Stimulated activated CD4-positive, alpha-beta T cell treated with anti-CD3 and anti-CD28 coated beads, Interleukin-15, amount 100 ng/mL, for 1 hour (primary cell): ENCODE measurements around the gene GTPBP6.
"Not testable (repeated sequence)": the region's sequence is repeated elsewhere in the genome, so short reads cannot be mapped to it uniquely, and the experiment has no call there.

Source experiments
- DNase-seq, 2 donors: peaks; one replicate each; pipeline ENCODE4 v3.0.0-alpha.2; 2020; ENCODE audit warnings: low read depth in 1 of 2, low spot score in 1 of 2

Gene GTPBP6

GRCh38 chrX:352181-352580 lies 33.6 kb upstream of the GTPBP6 start:
- DNase-seq, result no peak

GRCh38 chrX:351736-352135 lies 33.1 kb upstream of the GTPBP6 start:
- no peak for DNase-seq

GRCh38 chrX:351324-351641 lies 32.7 kb upstream of the GTPBP6 start:
- not testable (repeated sequence) for DNase-seq

- DNase-seq, result no peak
Observed at GRCh38 chrX:350534-351323, 32.1 kb upstream of the GTPBP6 start.

- no peak for DNase-seq
Observed at GRCh38 chrX:350148-350533, 31.5 kb upstream of the GTPBP6 start.

GRCh38 chrX:349702-350101 lies 31.1 kb upstream of the GTPBP6 start:
- DNase-seq, result no peak

GRCh38 chrX:349196-349595 lies 30.6 kb upstream of the GTPBP6 start:
- DNase-seq, result no peak

- no peak for DNase-seq
Observed at GRCh38 chrX:348461-349117, 30.0 kb upstream of the GTPBP6 start.

- DNase-seq, result no peak
Observed at GRCh38 chrX:347351-348117, 28.9 kb upstream of the GTPBP6 start.

- DNase-seq, result no peak
Observed at GRCh38 chrX:346034-346813, 27.6 kb upstream of the GTPBP6 start.

- no peak for DNase-seq
Observed at GRCh38 chrX:345020-345925, 26.7 kb upstream of the GTPBP6 start.

- DNase-seq, result no peak
Observed at GRCh38 chrX:344371-344901, 25.8 kb upstream of the GTPBP6 start.

- no peak for DNase-seq
Observed at GRCh38 chrX:341541-342101, 23.0 kb upstream of the GTPBP6 start.

- DNase-seq, result no peak
Observed at GRCh38 chrX:340641-341423, 22.2 kb upstream of the GTPBP6 start.

GRCh38 chrX:340121-340520 lies 21.5 kb upstream of the GTPBP6 start:
- DNase-seq, result no peak

- DNase-seq, result no peak
Observed at GRCh38 chrX:338836-339400, 20.3 kb upstream of the GTPBP6 start.

GRCh38 chrX:338281-338835 lies 19.8 kb upstream of the GTPBP6 start:
- no peak for DNase-seq

- no peak for DNase-seq
Observed at GRCh38 chrX:337331-337831, 18.8 kb upstream of the GTPBP6 start.
